ENCODE measurements around the gene RNASET2. TPM values are rescaled to one million over a fixed set of nuclear protein-coding genes. Genes with fewer than 3 reads are reported as not detected.

The RNASET2 gene
- total RNA-seq, 2 donors from 2014 or later: 25.8 to 29.3 TPM

GRCh38 chr6:166957087-166957804, 896 bp upstream of the RNASET2 start:
- H3K27me3 Mint-ChIP-seq (ENCODE audit: insufficient read depth): peaks cover 6% of the 10 kb centered on the region
- Histone ChIP-seq H3K36me3 (ENCODE audit: control insufficient read depth, insufficient read depth, low read length) (no peaks in the 10 kb centered on the region), H3K27ac (ENCODE audit: low read depth, low read length) (no peak overlapping the region), H3K9me3 (ENCODE audit: control insufficient read depth, low read length) (no peaks in the 10 kb centered on the region), H3K4me3 (ENCODE audit: low read length) (peak overlapping the region; percentile 83), H3K9ac (ENCODE audit: extremely low read depth, low read length, poor library complexity, severe bottlenecking) (peak overlapping the region; percentile 15), H3K4me1 (ENCODE audit: control insufficient read depth, insufficient read depth, low read length) (no peaks in the 10 kb centered on the region), H3K27me3 (ENCODE audit: control insufficient read depth, insufficient read depth, low read length, poor library complexity, severe bottlenecking) (peaks cover 8% of the 10 kb centered on the region)
- WGBS, 2 experiments (ENCODE audit: insufficient coverage in 1 of 2, insufficient read length in 1 of 2): 36 to 44% methylated on average over 14 to 25 of the region's 26 CpGs
- H3K4me1 Mint-ChIP-seq: peaks cover 17% of the 10 kb centered on the region
- H3K36me3 Mint-ChIP-seq (ENCODE audit: low read depth): no peaks in the 10 kb centered on the region
- peak; percentile 79 for DNase-seq
- no peak overlapping the region for H3K27ac Mint-ChIP-seq
- peaks cover 4% of the 10 kb centered on the region for H3K9me3 Mint-ChIP-seq
- TF ChIP-seq, protein P1, sequence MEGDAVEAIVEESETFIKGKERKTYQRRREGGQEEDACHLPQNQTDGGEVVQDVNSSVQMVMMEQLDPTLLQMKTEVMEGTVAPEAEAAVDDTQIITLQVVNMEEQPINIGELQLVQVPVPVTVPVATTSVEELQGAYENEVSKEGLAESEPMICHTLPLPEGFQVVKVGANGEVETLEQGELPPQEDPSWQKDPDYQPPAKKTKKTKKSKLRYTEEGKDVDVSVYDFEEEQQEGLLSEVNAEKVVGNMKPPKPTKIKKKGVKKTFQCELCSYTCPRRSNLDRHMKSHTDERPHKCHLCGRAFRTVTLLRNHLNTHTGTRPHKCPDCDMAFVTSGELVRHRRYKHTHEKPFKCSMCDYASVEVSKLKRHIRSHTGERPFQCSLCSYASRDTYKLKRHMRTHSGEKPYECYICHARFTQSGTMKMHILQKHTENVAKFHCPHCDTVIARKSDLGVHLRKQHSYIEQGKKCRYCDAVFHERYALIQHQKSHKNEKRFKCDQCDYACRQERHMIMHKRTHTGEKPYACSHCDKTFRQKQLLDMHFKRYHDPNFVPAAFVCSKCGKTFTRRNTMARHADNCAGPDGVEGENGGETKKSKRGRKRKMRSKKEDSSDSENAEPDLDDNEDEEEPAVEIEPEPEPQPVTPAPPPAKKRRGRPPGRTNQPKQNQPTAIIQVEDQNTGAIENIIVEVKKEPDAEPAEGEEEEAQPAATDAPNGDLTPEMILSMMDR (conservative IDR thresholded peaks at IDR 0.05): peak; percentile 12
- peak overlapping the region; percentile 67 for H3K4me3 Mint-ChIP-seq

- Mint-ChIP-seq H3K36me3 (ENCODE audit: low read depth) (peaks cover 3% of the 10 kb centered on the region), H3K4me3 (peak overlapping the region; percentile 67), H3K27ac (no peak overlapping the region), H3K4me1 (peaks cover 17% of the 10 kb centered on the region), H3K27me3 (ENCODE audit: insufficient read depth) (peaks cover 6% of the 10 kb centered on the region), H3K9me3 (peaks cover 3% of the 10 kb centered on the region)
- H3K27me3 ChIP-seq (ENCODE audit: control insufficient read depth, insufficient read depth, low read length, poor library complexity, severe bottlenecking): peaks cover 8% of the 10 kb centered on the region
- H3K9ac ChIP-seq (ENCODE audit: extremely low read depth, low read length, poor library complexity, severe bottlenecking): peak overlapping the region; percentile 30
- no peak for DNase-seq
- no peaks in the 10 kb centered on the region for H3K9me3 ChIP-seq (ENCODE audit: control insufficient read depth, low read length)
- no peak overlapping the region for H3K27ac ChIP-seq (ENCODE audit: low read depth, low read length)
- no peaks in the 10 kb centered on the region for H3K36me3 ChIP-seq (ENCODE audit: control insufficient read depth, insufficient read depth, low read length)
- peak overlapping the region; percentile 83 for H3K4me3 ChIP-seq (ENCODE audit: low read length)
- TF ChIP-seq, protein P1 (conservative IDR thresholded peaks at IDR 0.05): no peak
- 0 to 1% methylated on average over 2 to 54 of the region's 54 CpGs for WGBS, 2 experiments (ENCODE audit: insufficient coverage in 1 of 2, insufficient read length in 1 of 2)
- H3K4me1 ChIP-seq (ENCODE audit: control insufficient read depth, insufficient read depth, low read length): no peaks in the 10 kb centered on the region
These were observed 396 bp downstream of the RNASET2 start for GRCh38 chr6:166955865-166956443.

- H3K4me3 ChIP-seq (ENCODE audit: low read length): peak overlapping the region; percentile 83
These were observed 1.1 kb downstream of the RNASET2 start for GRCh38 chr6:166955121-166955864.

More at GRCh38 chr6:166955121-166955864, 1.1 kb downstream of the RNASET2 start:
- TF ChIP-seq, protein P1 (conservative IDR thresholded peaks at IDR 0.05): no peak
- peak; percentile 64 for DNase-seq
- Mint-ChIP-seq H3K4me3 (peak overlapping the region; percentile 67), H3K27me3 (ENCODE audit: insufficient read depth) (peaks cover 9% of the 10 kb centered on the region), H3K9me3 (peaks cover 3% of the 10 kb centered on the region), H3K27ac (no peak overlapping the region), H3K36me3 (ENCODE audit: low read depth) (peaks cover 9% of the 10 kb centered on the region), H3K4me1 (peaks cover 17% of the 10 kb centered on the region)
- peaks cover 8% of the 10 kb centered on the region for H3K27me3 ChIP-seq (ENCODE audit: control insufficient read depth, insufficient read depth, low read length, poor library complexity, severe bottlenecking)
- H3K9ac ChIP-seq (ENCODE audit: extremely low read depth, low read length, poor library complexity, severe bottlenecking): no peak overlapping the region
- WGBS, 2 experiments (ENCODE audit: insufficient coverage in 1 of 2, insufficient read length in 1 of 2): 69 to 70% methylated on average over 12 to 28 of the region's 52 CpGs
- H3K9me3 ChIP-seq (ENCODE audit: control insufficient read depth, low read length): no peaks in the 10 kb centered on the region
- no peaks in the 10 kb centered on the region for H3K4me1 ChIP-seq (ENCODE audit: control insufficient read depth, insufficient read depth, low read length)
- H3K27ac ChIP-seq (ENCODE audit: low read depth, low read length): no peak overlapping the region
- H3K36me3 ChIP-seq (ENCODE audit: control insufficient read depth, insufficient read depth, low read length): no peaks in the 10 kb centered on the region

All from endodermal cell (in vitro differentiated cells).